ENCODE data around the gene SLC44A4. TPM values are rescaled to one million over a fixed set of nuclear protein-coding genes. Genes with fewer than 3 reads are reported as not detected.
"Not testable (repeated sequence)": the region's sequence is repeated elsewhere in the genome, so short reads cannot be mapped to it uniquely, and the experiment has no call there.

The SLC44A4 gene
- total and polyA plus RNA-seq, 2 of the 8 experiments (the other 6 are each of a cell fraction or from before 2014, with no cell fraction given), result 4.8 to 7.0 TPM

DNA sequence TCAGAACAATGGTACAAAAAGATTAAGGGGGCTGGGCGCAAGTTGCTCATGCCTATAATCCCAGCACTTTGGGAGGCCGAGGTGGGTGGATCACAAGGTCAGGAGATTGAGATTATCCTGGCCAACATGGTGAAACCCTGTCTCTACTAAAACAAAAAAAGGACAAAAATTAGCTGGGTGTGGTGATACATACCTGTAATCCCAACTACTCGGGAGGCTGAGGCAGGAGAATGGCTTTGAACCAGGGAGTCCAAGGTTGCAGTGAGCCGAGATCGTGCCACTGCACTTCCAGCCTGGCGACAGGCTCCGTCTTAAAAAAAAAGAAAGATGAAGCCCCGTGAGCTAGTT is 39.0 kb downstream of the SLC44A4 start:
- not testable (repeated sequence) for H3K79me1 ChIP-seq (ENCODE audit: low read depth, low read length); H3K27ac ChIP-seq (ENCODE audit: low read depth, low read length); H2BK12ac ChIP-seq (ENCODE audit: low read depth, low read length); H2AFZ ChIP-seq (ENCODE audit: low read length); H3K14ac ChIP-seq (ENCODE audit: insufficient read length); H3K56ac ChIP-seq (replicated peaks; ENCODE audit: insufficient read length, low read depth, low read length); H3K4ac ChIP-seq (replicated peaks; ENCODE audit: insufficient read length, low read depth, low read length); H2BK120ac ChIP-seq (replicated peaks; ENCODE audit: low read depth, low read length); H2BK5ac ChIP-seq (ENCODE audit: low read depth, low read length); H3K4me1 ChIP-seq (replicated peaks in 1 of 4; ENCODE audit: control insufficient read depth in 3 of 4, insufficient read depth in 4 of 4, low read length in 3 of 4); H4K5ac ChIP-seq (ENCODE audit: insufficient read length, low read depth, low read length); H3K23ac ChIP-seq (ENCODE audit: insufficient read length); H3K18ac ChIP-seq (ENCODE audit: extremely low read depth, low read length); H3K9me3 ChIP-seq (ENCODE audit: insufficient read depth in 2 of 2, low read depth in 1 of 2, low read length in 1 of 2); H3K27me3 ChIP-seq (replicated peaks in 1 of 4; ENCODE audit: control insufficient read depth in 3 of 4, extremely low read depth in 1 of 4, insufficient read depth in 3 of 4, low read length in 3 of 4); H4K91ac ChIP-seq (replicated peaks; ENCODE audit: insufficient read length, low read length); H2BK15ac ChIP-seq (ENCODE audit: low read length); H3K4me3 ChIP-seq (ENCODE audit: extremely low read depth in 1 of 4, insufficient read depth in 2 of 4, low read depth in 3 of 4, low read length in 4 of 4); H3K9ac ChIP-seq (replicated peaks in 1 of 4; ENCODE audit: extremely low read depth in 1 of 4, low read depth in 3 of 4, low read length in 3 of 4); H4K8ac ChIP-seq (ENCODE audit: extremely low read depth, insufficient read depth, low read length); FAIRE-seq; H3K4me2 ChIP-seq (ENCODE audit: insufficient read depth in 1 of 2, low read depth in 2 of 2, low read length in 2 of 2); H2AK5ac ChIP-seq (ENCODE audit: low read depth, low read length); DNase-seq (ENCODE audit: low read depth in 1 of 2, low spot score in 2 of 2); H2BK20ac ChIP-seq (ENCODE audit: low read length)
- TF ChIP-seq POLR2AphosphoS5 (IDR thresholded peaks at IDR 0.05; ENCODE audit: low read depth, low read length), result 0 out of 2 replicates have a peak, but pooled peaks have one; percentile 27
- POLR2A ChIA-PET (ENCODE audit: partially characterized antibody), result interaction anchor here (0.6 to 11.4 kb wide), 25 partner anchors 8 to 594 kb away, joined by 3 to 189 read pairs (median 5); partner anchors contain the start of genes CSNK2B, DDX39B, EHMT2 and HSPA1A
- Histone ChIP-seq H3K23me2 (ENCODE audit: low read depth, low read length) (peaks cover 15% of the 10 kb centered on the region), H3K79me2 (ENCODE audit: control insufficient read depth in 1 of 2, insufficient read depth in 2 of 2, low read length in 2 of 2) (peaks cover 17 to 37% of the 10 kb centered on the region in 2 experiments), H4K20me1 (replicated peaks in 1 of 2; ENCODE audit: control insufficient read depth in 1 of 2, insufficient read depth in 2 of 2, low read length in 2 of 2) (peaks cover 18 to 24% of the 10 kb centered on the region in 2 experiments), H3K36me3 (ENCODE audit: control insufficient read depth in 2 of 4, insufficient read depth in 4 of 4, low read length in 3 of 4) (peaks cover 34 to 77% (median 48%) of the 10 kb centered on the region in 4 experiments)
- CTCF ChIA-PET (ENCODE audit: partially characterized antibody), result interaction anchor here (0.8 to 4.5 kb wide), 7 partner anchors 20 to 128 kb away, joined by 3 to 15 read pairs (median 3); no protein-coding TSS in a partner anchor
- 91% methylated on average over 8 of the region's 8 CpGs; no CpG with 5 or more reads in 1 of the 2 experiments for WGBS, 2 experiments (ENCODE audit: extremely low coverage in 1 of 2, insufficient coverage in 1 of 2, insufficient read length in 1 of 2, insufficient replicate concordance in 2 of 2, low coverage in 1 of 2, low lambda C conversion rate in 2 of 2, missing lambda C conversion rate in 1 of 2)

Data from H1 (cell line).